HG03064 (cell line): ENCODE results near the gene ARHGEF12.
A peak's percentile ranks its signal among the peaks of the same experiment; 100 is the strongest.

Experiments
- ATAC-seq: cut with Tn5 transposase; IDR thresholded peaks from one replicate; pipeline ENCODE4 v1.9.1; 2021; ENCODE audit warnings: low read depth; ENCODE audit not compliant: unreplicated experiment

Gene ARHGEF12

GRCh38 chr11:120335908-120336640, at the start of gene ARHGEF12:
Gene ARHGEF12 (plus strand): TSS chr11:120336413. CDS start chr11:120337244, 831 bp downstream.
- ATAC-seq: peak; percentile 52

- no peak for ATAC-seq
Observed at GRCh38 chr11:120288021-120288420, 48.2 kb upstream of the ARHGEF12 start.

GRCh38 chr11:120289426-120289825, 46.8 kb upstream of the ARHGEF12 start:
- no peak for ATAC-seq

- ATAC-seq: no peak
Observed at GRCh38 chr11:120290956-120291355, 45.3 kb upstream of the ARHGEF12 start.

DNA sequence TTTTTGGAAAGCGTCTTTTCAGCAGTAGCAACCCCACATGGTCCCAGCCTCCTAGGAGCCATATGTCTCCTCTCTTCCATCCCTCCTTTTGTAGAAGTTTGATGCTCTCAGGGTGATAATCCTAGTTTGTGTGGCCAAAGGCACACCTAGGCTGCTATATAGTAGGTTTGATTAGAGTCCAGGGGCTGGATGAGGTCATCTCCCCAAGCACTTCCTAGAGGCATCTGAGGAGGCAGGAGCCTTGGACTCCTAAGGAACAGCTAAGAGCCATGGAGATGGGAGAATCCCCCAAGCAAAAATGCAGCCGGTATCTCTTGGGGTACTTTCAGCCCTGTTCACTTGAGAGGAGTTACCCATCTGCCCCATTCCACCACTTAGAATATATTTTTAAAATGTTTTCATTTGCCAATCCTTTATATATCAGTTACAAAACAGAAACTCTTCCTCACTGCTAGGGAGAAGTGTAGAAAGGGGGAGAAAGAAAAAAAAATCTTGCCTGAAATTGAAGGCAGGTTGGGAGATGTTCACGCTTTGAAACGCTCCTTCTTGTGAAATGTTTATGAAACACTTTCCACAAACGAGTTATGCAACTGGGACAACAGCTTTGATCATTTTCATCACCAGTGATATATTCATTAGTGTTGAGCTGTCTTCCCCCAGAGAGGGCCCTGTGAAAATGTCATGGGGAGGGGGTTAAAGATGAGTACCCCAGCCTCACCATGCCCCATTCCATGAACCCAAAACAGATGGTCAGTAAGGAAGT, 43.0 kb upstream of the ARHGEF12 start:
- no peak for ATAC-seq

DNA sequence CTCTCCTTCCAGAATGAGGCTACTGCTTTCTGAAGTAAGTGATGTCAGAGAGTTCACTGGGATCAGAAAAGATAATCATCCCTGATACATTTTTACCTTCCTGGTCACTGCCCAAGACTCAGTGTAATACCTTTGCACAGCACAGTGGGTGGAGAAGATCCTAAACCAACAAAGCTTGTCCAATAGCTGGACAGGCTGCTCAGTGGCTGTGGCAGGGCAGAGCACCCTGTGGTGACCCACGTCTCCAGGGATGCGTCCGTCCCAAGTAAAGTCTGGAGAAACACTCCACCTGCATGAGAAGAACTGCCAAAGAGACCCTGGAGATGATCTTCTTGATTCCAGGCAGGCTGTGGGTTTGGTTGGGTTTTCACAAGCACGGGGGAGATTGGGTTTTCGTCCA, 42.1 kb upstream of the ARHGEF12 start:
- no peak for ATAC-seq

GRCh38 chr11:120295099-120295498, 41.1 kb upstream of the ARHGEF12 start:
- no peak for ATAC-seq

GRCh38 chr11:120296554-120296953, 39.7 kb upstream of the ARHGEF12 start:
- ATAC-seq: no peak

- ATAC-seq: no peak
Observed at GRCh38 chr11:120298461-120298860, 37.8 kb upstream of the ARHGEF12 start.

DNA sequence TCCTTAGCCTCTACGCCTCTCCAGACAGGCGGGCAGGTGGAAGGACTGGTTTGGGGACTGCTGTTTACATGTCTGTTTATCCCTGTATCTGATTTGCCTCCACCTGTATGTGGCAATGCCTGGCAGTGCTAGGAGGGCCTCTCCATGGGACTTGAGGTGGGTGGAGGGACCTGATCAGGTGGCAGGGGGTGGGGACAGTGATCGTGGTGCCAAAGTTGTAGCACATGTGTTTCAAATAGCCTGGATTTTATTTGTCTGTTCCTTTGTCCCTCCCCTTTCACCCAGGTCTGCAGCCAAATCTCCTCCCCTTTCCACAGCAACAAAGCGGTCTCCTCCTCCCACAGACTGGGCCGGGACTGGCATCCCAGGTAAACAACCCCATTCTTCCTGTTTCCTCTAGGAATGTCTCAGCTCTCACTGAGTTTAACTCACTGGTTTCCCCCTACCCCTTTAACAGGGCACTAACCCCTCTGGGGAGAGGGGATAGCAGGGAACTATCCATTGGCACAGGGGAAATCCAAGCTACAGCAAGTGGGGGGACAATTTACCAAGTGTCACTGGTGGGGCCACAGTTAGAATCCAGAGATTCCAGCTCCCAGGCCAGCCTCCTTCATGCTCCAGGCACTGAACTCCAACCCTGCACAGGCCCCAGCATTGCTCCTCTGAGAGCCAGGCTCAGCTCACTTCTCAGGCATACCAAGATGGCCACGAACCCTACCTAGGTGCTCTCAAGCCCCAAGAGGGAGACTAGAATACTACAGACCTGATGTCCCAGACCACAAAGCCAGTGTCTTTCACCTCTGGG, 34.0 kb upstream of the ARHGEF12 start:
- ATAC-seq: no peak

- ATAC-seq: no peak
Observed at GRCh38 chr11:120303004-120303637, 33.1 kb upstream of the ARHGEF12 start.

- no peak for ATAC-seq
Observed at GRCh38 chr11:120304526-120304925, 31.7 kb upstream of the ARHGEF12 start.

DNA sequence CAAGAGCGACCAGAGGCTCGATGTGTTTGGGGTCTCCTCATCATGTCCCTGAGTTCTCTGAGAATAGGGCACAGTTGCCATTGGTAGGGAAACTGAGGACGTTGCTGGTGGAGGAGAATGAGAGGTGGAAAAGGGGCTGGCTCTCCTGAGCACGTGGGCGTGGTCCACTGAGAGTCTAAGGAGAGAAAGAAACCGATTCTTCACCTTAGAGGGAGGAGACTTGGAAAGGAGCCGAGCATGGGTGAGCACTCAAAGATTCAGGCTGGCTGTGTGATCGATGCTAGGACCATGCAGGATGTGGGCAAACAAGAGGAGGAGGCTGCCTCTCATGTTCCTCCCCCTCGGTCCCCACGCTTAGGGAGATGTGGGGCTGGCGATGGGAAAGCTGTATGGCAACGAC, 30.9 kb upstream of the ARHGEF12 start:
- ATAC-seq: no peak

DNA sequence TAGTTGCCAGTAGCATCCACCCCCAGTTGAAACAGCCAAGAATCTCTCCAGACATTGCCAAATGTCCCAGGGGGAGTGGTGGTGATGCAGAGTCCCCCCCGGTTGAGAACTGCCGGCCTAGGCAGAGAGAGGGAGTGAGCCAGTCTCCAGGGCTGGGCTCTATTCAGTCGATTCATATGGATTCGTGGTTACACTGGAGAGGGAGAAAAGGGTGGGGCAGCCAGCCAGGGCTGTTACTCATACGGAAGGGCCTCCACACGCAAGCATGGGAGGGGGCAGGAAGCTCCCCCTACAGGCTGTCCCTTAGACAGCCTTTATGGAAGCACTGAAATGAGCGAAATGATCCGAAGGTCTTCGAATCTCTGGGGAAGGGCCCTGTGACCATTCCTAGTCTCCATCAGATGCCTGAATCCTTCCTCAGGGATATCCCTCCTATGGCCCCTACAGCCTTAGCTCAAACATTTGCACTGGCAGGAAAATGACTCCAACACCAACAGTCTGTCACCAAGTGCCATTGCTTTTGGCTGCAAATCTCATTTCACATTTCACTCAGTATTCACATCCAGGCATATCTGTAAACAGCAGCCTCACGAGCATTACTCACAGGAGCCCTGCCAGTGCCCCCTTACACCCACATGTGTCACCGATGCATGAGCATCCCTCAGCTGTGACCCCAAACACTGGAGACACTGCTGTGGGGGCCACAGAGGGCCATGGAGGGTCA, 29.5 kb upstream of the ARHGEF12 start:
- ATAC-seq: no peak

DNA sequence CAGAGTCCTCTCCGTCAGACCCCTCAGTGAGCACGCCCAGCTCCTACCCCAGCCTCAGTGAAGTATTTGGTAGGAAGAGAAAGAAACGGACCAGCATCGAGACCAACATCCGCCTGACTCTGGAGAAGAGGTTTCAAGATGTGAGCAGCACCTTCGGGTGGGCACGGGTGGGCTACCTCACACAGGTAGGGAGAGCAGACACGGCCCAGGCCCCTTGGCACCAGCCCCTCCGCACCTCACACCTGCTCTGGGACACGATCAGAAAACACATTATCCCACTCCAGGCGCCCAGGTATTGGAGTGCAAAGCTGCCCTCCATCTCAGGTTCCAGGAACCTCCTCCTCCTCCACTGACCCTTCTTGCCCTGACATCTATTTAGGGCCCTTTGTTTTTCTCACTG, 28.7 kb upstream of the ARHGEF12 start:
- ATAC-seq: no peak

DNA sequence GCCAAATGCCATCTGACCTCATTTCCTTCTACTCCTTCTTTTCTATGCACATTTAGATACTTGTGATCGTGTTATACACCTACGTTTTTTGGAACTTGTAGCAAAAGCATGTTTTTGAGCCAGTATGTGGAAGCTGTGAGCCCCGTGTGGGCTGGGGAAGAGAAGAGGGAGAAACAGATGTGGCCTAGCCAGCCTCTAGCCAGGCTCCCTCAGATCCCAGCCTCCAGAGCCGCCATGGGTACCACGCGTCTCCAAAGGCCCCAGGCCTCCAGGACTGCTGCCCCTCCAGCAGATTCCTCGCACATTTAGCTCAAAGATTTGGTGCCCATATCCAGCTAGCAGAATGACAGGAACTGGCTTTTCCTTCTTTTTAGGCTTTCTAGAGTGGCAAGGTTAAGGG, 28.1 kb upstream of the ARHGEF12 start:
- no peak for ATAC-seq

GRCh38 chr11:120310870-120311269, 25.3 kb upstream of the ARHGEF12 start:
- no peak for ATAC-seq

DNA sequence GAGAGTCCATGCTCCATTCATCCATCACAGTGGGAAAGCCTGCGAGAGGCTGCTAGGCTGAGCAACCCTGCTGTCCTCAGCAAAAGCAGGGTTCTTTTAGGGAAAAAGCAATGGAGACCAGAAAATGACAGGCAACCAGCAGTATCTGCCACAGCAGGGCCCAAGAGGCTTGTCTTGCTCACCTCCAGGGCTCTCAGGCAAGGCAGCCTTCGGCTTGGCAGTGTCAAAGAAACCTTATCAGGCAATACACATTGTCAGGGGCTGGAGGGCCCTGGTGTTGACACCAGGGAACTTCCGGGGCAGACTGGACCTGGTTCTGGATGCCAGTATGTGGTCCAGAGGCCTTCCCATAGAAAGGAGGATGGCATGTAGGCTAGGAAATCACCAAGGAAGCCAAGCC, 21.4 kb upstream of the ARHGEF12 start:
- no peak for ATAC-seq

- no peak for ATAC-seq
Observed at GRCh38 chr11:120316880-120317688, 19.1 kb upstream of the ARHGEF12 start.
